Stimulated activated CD4-positive, alpha-beta T cell treated with anti-CD3 and anti-CD28 coated beads, Interleukin-2, amount 100 ng/mL, for 4 hours (primary cell): ENCODE results near the gene ART4.

ENCODE experiments used
- DNase-seq: peaks from one replicate; pipeline ENCODE4 v3.0.0-alpha.2; 2020; ENCODE audit warnings: low read depth

Gene ART4

DNA sequence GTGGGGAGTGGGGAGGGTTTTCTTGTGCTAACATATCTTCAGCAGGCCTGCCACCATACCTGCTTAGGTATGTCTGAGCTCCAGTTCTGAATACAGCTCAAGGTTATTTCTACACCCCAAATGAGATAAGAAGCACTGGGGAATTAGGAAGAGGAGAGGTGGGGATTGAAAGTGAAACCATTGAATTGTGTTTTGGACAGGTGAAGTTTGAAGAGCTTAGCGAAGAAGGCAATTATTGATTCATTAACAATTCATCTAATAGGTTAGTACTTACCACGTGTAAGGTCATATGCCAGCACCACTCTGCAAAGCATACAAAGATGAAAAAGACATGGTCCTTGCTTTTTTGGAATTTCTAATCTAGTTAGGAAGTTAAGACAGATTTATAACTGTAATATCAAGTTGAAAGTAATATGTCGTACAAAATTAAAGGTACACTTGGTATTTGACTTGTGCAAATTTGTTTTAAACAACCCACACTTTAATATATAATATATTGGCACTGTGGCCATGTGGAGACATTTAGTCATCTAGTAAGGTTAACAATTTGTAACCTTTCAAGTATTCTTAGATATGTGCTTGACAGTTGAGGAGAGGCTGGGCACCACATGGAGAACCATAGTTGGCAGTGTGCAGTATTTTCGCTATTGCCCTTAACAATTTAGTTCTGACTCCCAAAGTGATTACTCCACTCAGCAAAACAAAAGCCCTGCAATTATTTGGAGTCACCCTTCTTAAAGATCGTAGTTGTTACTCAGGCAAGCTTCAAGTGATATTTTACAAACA is 33.0 kb downstream of the ART4 start:
- DNase-seq, result no peak

DNA sequence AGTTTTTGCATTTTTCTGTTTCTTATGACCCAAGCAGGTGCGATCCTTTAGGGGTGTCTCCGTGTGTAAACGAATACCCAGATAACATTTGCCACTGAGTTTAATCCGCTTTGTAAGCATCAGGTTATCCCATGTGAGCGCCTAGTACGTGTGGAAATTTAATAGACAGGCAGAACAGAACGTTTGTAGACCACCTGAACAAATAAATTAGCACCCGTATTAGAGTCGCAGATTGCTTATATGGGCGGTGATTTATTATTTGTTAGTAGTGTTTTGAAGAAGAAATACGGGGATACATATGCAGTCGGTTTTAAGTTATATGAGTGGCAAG is 39.5 kb downstream of the ART4 start:
- no peak for DNase-seq

DNA sequence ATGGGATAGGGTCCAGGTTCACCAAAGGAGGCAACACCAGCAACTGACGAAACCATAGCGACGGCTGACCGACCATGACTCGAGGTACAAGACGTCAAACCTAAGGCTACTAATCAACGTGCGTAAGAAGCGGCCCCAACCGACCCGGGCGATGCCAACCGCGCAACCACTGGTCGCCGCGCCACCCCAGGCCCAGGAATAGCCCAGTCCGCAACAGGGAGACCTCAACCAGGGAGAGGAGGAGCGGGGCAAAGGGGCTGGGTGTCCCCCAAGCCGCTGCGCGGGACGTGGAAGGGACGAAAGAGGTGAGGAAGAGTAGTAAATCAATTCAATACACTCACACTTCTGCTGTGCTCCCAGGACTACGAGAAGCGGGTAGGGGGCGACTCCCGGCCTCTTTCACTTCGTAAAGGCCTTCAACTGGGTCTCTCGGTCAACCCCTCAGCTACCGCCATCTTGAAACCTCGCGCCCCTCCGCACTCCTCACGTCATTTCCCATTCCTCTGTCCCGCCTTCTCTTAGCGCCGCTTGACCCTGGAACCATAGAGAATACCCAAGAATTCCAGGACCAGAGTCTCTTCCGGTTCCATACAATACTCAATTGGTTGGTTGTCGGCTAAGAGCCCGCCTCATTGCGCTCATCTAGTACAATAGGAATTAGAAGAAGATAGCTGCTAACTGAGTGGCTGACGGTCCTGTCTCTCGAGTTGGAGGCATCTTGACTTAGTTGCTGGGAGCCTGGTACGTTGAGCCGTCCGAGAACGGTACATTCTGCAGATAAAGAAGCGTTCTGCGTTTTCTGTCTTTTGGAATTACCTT is 40.1 kb downstream of the ART4 start, which contains the start of the genes C12orf60 and WBP11:
Gene C12orf60 (plus strand): TSS at position 660 of the 819 bp plus-strand sequence. CDS start 19,266 bp downstream, outside the sequence.
Gene WBP11 (minus strand): TSS at position 468 of the 819 bp plus-strand sequence. CDS start 2,095 bp downstream, outside the sequence.
- DNase-seq, result peak; percentile 83

DNA sequence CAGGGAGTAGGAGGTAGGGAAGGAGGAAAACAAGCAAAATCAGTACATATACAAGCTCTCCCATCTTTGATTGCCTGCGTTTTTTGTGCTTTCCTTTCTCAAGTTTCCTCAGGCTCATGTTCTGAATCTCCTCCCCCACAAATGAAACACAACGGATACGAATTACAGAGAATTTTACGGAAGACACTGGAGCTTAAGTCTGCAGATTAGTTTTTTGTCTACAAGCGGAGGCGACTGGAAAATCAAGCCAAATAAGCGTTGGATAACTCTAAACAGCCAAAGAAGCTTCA is 40.7 kb downstream of the ART4 start:
- no peak for DNase-seq

DNA sequence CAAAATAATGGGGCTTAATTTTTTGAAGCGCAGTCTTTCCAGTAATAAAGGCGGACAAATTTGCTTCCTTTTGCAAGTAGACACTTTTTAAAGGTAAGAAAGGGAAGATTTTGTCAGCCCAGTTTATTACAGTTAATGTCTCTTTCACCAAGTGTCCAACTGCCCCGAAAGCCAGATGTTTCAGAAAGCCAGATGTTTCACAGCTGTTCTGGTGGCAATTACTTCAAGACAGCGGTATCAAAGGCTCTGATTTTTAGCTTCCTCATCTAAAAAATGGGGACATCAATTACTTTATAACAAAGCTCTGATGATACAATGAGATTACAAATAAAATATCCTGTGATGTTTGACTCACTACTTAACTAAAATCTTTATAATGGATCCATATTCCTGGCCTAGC is 41.1 kb downstream of the ART4 start:
- DNase-seq, result no peak

DNA sequence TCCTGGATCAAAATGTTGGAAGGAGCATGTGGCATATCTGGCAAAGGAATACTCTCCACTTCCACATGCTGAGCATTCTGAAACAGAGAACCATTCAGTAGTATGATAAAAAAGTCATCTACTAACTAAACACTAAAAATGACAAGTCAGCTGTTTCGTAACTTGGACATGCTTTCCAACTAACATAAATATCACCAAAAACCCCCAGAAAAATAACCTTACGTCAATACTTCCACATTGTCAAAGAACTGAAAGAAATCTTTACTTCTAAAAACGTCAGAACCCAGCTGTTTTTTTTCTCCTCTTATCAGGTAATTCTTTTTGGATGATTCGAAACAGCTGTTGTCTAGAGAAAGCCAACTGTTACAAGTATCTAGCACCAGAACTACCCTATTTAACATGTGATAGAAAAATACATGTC is 48.3 kb downstream of the ART4 start:
- DNase-seq, result no peak

DNA sequence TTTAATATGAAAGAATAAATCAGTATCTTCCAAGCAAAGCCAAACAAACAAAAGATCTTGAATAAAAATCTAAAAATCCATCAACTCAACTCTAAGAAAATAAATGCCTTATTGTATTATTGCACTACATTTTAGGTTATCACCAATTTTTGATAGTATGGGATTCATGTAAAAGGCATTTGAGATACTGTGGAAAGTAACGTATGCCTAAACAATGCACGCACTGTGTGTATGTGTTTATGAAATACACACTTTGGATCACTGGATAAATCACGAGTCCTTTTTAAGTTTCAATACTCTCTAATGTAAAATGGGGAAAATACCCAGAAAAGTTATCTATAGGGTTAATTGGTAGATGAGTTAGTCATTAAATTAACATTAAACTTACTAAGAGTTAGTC is 57.8 kb downstream of the ART4 start:
- DNase-seq, result no peak

DNA sequence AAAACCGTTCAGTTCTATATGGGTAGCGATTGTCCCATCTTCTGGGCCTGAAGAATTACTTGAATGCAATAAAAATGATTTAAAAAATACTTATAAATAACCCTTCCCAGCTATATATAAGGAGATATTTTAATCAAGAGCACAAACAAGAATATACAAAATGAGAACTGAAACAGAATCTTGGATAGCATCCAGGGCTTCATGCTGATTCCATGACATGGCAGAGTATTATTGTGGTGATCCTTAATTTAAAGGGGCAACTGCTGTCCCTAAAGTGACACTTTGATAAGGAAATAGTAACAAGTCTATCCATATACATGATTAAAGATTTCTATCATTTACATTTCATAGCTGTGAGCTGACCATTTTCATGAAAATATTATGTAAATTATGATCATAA is 58.9 kb downstream of the ART4 start:
- DNase-seq, result no peak

DNA sequence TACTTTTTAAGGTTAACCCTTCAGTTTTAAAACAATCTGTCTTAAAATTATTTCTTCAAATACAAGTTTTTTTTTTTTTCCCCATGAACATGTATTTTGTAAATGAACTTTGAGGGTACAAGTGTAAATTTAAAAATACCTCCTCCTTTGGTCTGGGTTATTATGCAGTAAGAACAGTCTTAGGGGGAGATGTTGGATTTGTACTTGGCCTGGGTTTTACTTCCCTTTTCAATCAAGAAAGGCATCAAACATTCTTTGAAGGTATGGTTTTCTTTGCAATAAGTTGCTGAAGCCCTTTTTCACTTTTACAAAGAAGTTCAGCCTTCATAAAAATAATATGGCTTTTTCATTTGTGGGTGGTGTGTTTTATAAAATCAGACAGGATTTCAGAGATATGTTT is 60.6 kb downstream of the ART4 start:
- no peak for DNase-seq

DNA sequence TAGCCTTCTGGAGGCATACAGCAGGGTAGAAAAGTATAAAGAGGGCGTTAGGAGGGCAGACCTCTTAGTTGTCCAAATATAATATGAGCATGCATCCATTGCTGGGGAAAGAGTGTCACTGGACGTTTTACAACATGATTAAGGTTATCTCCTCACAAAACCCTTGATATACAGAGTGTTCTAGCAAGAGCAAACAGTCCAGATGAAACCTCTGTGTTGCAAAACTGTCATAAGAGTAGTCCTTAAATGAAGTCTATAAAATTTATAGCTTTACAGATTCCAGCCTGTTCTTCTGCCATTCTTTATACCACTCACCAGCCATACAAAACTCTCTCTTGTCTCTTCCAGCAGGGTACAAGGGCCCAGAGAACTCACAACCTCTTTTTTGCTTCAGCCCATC is 61.8 kb downstream of the ART4 start:
- no peak for DNase-seq

DNA sequence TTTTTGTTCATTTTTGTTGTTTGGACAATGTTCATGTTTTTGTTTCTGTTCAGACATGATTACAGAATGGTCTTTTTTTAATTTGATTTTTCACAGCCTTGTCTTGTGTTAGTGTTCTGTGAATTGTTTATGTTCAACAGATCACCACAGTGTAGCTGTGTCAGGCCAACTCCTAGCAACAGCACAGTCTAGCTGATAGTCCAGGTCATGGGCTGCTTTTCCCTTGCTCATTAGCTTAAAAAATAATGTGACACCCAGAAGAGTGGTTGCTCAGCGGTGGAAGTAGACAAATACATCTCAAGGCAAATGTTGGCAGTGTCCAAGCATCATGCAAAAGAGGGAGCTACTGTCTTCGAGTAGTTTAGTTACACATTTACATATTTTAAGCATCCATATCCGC is 62.5 kb downstream of the ART4 start:
- DNase-seq, result no peak

DNA sequence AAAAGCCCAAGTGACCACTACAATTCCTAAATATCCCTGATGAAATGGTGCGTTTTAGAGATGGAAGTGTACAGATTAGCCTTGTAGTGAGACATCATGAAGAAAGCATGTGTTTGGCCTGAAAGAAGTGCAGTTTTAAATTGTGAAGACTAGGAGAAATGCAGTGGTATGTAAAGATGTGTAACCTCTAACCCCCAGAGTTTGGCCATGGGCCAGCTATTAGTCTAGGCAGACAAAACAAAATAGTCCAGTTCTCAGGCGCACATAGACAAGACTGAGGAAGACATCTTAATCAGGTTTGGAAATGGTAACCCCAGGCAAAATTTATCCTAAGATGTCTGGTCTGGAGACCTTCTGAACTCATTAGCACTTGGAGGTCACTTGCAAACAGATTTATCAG is 63.5 kb downstream of the ART4 start:
- no peak for DNase-seq

DNA sequence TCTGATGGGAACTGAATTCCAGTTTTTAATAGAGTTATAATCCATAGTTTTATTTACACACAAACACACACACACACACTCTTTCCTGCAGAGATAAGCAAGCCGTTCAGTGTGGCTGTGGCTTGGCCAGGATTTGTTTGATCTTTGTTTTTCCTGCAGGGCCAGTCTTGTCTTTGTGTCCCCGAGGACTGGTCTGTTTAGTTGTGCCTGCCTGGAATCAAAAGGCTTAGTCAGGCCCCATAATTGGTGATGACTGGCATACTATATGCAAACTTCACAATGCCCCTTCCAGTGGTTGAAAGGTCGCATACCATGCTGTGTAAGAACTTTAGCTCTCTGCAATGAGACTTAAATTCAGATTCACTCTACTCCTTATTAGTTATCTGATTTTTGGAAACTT is 66.1 kb downstream of the ART4 start:
- no peak for DNase-seq

DNA sequence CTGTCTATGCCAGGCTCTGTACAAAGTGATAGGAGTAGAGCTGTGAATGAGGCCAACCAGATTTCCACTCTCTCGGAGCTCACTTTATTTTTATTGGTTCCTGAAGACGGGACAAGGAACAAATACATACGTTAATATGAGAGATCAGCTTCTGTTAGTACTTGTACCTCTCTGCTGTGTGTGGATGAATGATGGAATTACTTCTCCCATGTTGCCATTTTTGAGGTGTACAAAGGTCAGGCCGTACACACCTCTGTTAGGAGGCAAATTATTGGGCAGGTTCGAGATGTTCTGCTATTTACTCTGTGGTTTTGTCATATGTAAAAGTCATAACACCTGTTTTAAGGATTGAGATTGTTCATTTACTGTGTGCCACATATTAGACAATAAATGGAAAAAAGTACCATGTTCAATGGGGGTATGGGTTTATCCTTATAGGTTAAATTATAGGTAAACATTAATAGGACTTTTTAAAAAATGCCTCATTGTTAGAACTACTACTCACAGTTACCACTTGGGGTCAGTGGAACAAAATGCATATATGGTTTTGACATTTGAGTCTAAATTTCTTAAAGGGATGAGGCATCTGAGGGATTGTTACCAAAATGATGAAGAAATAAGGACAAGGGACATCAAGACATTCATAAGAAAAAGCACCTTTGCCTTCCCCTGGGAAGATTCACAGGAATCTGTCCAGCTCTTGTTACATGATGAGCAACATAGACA is 66.9 kb downstream of the ART4 start:
- DNase-seq, result no peak

DNA sequence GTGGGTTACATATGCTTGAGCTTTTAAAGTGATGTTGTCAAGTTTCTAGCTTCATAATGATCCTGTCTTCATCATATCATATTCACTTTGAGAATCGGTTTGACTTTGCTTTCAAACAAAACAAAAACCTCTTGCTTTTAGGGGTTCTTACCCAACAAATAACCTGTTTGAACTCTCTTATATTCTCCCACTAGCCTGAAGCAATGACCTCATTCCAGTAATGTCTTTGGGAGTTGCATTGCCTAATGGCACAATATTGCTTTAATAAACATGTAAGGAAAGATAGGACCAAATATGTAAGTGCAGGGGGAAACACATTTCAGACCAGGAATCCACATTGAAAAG is 67.7 kb downstream of the ART4 start:
- DNase-seq, result no peak
